ENCODE results near the gene CAPN15. TPM values are rescaled to one million over a fixed set of nuclear protein-coding genes. Genes with fewer than 3 reads are reported as not detected.
A peak's percentile ranks its signal among the peaks of the same experiment; 100 is the strongest.

CAPN15 gene
- total RNA-seq, 1 experiment from 2014 or later: 76.4 TPM

DNA sequence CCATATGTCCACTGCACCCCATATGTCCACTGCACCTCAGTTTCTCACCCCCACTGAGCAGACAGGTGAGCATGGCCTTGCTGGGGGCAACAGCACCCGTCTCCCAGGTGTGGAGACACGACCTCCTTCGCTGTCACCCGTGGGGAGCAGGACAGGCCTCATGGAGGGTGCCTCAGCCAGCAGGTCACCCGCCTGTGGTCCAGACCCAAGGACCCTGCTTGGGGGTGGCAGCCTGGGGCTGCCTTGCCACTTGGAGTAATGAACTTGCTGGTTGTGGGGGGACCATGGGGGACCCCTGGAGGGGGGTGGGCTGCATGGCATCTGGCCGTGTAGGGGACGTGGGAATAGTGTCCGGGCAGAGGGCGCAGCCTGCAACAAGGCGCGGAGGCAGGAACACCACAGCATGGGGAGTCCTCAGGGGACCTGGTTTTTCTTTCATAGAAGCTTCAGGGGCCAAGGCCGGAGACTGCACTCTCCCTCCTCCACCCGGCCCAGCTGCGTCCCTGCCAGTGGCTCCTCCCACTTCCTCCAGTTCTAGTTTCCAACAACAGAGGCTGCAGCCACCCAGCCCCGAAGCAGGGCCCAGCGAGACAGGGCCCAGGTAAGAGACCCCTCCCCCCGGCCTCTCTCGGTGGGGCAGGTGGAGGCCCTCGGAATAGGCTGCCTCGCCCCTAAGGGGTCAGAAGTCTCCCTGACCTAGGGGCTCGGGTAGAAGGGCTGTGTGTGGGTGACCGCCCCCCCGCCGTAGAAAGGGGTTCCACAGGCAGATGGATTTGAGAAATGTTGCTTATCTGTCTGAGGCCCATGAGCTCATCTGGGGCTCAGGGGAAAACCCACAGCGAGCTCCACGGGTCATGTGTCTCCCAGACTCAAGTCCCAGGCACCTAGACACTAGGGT lies 39.2 kb downstream of the CAPN15 start, which contains the start of gene NHLRC4:
Gene NHLRC4, plus strand, starts transcription at position 531 of the 898 bp plus-strand sequence. CDS start 1,043 bp downstream, outside the sequence.
- Histone ChIP-seq H3K18ac (ENCODE audit: insufficient read length, low read depth, low read length) (no peak within 1 kb of the TSS), H3K79me1 (ENCODE audit: insufficient read depth, low read depth, low read length, poor library complexity, severe bottlenecking) (no peaks in the 10 kb centered on the region), H3T11ph (ENCODE audit: low read length) (no peak within 1 kb of the TSS), H2AK5ac (ENCODE audit: insufficient read length, low read length) (no peak within 1 kb of the TSS), H2BK120ac (ENCODE audit: low read depth, low read length, poor library complexity, severe bottlenecking) (no peak within 1 kb of the TSS), H2BK5ac (ENCODE audit: insufficient read length, low read length) (no peak within 1 kb of the TSS), H4K5ac (ENCODE audit: insufficient read length, low read depth, low read length) (no peak within 1 kb of the TSS), H4K20me1 (ENCODE audit: control insufficient read depth, insufficient read depth, insufficient read length) (peaks cover 3% of the 10 kb centered on the region), H2BK15ac (ENCODE audit: low read depth, low read length) (no peak within 1 kb of the TSS), H2BK12ac (ENCODE audit: insufficient read length, low read depth, low read length) (no peak within 1 kb of the TSS), H3K4ac (ENCODE audit: low read depth, low read length) (no peak within 1 kb of the TSS), H3K9ac (ENCODE audit: extremely low read depth, insufficient read length, low read length) (no peak within 1 kb of the TSS), H3K14ac (ENCODE audit: insufficient read depth, low read length) (peak within 1 kb of the TSS; percentile 40; the same call in 1 of the 2 replicates), H3K27ac (ENCODE audit: insufficient read length, low read depth, low read length) (no peak within 1 kb of the TSS), H3K27me3 (ENCODE audit: insufficient read depth, low read length) (no peaks in the 10 kb centered on the region; the same call in 1 of the 2 replicates), H4K8ac (replicated peaks; ENCODE audit: insufficient read length, low read depth, low read length) (no peak within 1 kb of the TSS), H4K91ac (ENCODE audit: insufficient read length, low read depth, low read length) (no peak within 1 kb of the TSS), H2AFZ (ENCODE audit: low read length) (no peak within 1 kb of the TSS), H2BK20ac (ENCODE audit: low read depth, low read length, poor library complexity, severe bottlenecking) (no peak within 1 kb of the TSS), H3K4me1 (ENCODE audit: insufficient read depth, low read length) (no peaks in the 10 kb centered on the region), H3K4me2 (ENCODE audit: insufficient read depth, insufficient read length, low read length) (no peak within 1 kb of the TSS), H3K9me3 (ENCODE audit: control insufficient read depth, low read depth, low read length) (no peaks in the 10 kb centered on the region), H3K23ac (ENCODE audit: insufficient read length, low read depth, low read length) (no peak within 1 kb of the TSS), H3K79me2 (ENCODE audit: insufficient read depth, low read length) (no peaks in the 10 kb centered on the region; the same call in 1 of the 2 replicates), H3K23me2 (ENCODE audit: insufficient read length, low read depth, low read length, poor library complexity, severe bottlenecking) (peaks cover 5% of the 10 kb centered on the region), H3K56ac (ENCODE audit: insufficient read length, low read depth, low read length) (no peak within 1 kb of the TSS)
- H3K4me1 Mint-ChIP-seq: peaks cover 13 to 33% of the 10 kb centered on the region in 2 experiments
- DNase-seq: peak; percentile 86
- WGBS (ENCODE audit: extremely low coverage, insufficient read length, low lambda C conversion rate): no CpG with 5 or more reads among the region's 26 CpGs
- H3K9me3 Mint-ChIP-seq: no peaks in the 10 kb centered on the region; a peak in 1 of 5 replicates
- peak within 1 kb of the TSS; percentile 3 to 17; a peak in 1 of 5 replicates for H3K4me3 Mint-ChIP-seq
- TF ChIP-seq, protein P1, sequence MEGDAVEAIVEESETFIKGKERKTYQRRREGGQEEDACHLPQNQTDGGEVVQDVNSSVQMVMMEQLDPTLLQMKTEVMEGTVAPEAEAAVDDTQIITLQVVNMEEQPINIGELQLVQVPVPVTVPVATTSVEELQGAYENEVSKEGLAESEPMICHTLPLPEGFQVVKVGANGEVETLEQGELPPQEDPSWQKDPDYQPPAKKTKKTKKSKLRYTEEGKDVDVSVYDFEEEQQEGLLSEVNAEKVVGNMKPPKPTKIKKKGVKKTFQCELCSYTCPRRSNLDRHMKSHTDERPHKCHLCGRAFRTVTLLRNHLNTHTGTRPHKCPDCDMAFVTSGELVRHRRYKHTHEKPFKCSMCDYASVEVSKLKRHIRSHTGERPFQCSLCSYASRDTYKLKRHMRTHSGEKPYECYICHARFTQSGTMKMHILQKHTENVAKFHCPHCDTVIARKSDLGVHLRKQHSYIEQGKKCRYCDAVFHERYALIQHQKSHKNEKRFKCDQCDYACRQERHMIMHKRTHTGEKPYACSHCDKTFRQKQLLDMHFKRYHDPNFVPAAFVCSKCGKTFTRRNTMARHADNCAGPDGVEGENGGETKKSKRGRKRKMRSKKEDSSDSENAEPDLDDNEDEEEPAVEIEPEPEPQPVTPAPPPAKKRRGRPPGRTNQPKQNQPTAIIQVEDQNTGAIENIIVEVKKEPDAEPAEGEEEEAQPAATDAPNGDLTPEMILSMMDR (conservative IDR thresholded peaks at IDR 0.05): no peak
- peaks cover 15% of the 10 kb centered on the region for H3K27me3 Mint-ChIP-seq (ENCODE audit: low read depth)
- peaks cover 0 to 2% (median 0%) of the 10 kb centered on the region in 3 experiments; a peak in 2 of 7 replicates for H3K36me3 Mint-ChIP-seq (ENCODE audit: insufficient read depth in 1 of 3, low read depth in 3 of 3)
- 0 out of 7 replicates have a peak within 1 kb of the TSS, but pooled peaks of 1 of the 3 experiments have one; percentile 18 for H3K27ac Mint-ChIP-seq

Data from H9 (cell line).